ENCODE data around the gene GZF1. TPM values are rescaled to one million over a fixed set of nuclear protein-coding genes. Genes with fewer than 3 reads are reported as not detected.

GZF1 gene
- total RNA-seq, 1 donor from 2014 or later: 12.9 TPM

DNA sequence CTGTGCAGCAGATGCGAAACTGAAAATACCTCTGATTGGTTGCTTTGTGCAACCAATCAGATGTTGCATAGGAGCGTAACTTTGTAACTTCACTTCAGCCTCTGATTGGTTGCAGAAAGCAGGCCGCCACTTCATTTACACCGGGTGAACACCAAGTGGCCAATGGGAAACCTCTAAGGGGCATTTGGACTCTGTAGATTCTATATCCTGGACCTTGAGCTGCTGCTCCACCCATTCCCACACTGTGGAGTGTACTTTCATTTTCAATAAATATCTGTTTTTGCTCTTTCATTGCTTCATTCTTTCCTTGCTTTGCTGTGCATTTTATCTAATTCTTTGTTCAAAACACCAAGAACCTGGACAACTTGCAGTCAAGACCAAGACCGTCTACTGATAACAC, 25.5 kb upstream of the GZF1 start:
- Histone ChIP-seq H3K9me3 (ENCODE audit: low read depth) (no peaks in the 10 kb centered on the region), H3K9ac (no peak overlapping the region), H4K20me1 (ENCODE audit: low read depth) (no peaks in the 10 kb centered on the region), H3K27ac (no peak overlapping the region), H3K36me3 (no peaks in the 10 kb centered on the region), H2AFZ (replicated peaks) (no peak overlapping the region), H3F3A (ENCODE audit: low read depth) (no peaks in the 10 kb centered on the region), H3K4me2 (no peak overlapping the region), H3K4me3 (no peak overlapping the region), H3K4me1 (peaks cover 6% of the 10 kb centered on the region), H3K79me2 (ENCODE audit: low read depth) (no peaks in the 10 kb centered on the region), H3K27me3 (no peaks in the 10 kb centered on the region)
- Mint-ChIP-seq H3K27me3 (ENCODE audit: insufficient read depth, low read depth) (peaks cover 2% of the 10 kb centered on the region), H3K9me3 (no peaks in the 10 kb centered on the region), H3K36me3 (no peaks in the 10 kb centered on the region), H3K27ac (no peak overlapping the region), H3K4me3 (no peak overlapping the region), H3K4me1 (peaks cover 2% of the 10 kb centered on the region)
- no peak for DNase-seq (ENCODE audit: low spot score)
- no peak for TF ChIP-seq EZH2 (IDR thresholded peaks at IDR 0.05)
- TF ChIP-seq EZH2phosphoT487 (IDR thresholded peaks at IDR 0.05): no peak
- TF ChIP-seq, protein P1, sequence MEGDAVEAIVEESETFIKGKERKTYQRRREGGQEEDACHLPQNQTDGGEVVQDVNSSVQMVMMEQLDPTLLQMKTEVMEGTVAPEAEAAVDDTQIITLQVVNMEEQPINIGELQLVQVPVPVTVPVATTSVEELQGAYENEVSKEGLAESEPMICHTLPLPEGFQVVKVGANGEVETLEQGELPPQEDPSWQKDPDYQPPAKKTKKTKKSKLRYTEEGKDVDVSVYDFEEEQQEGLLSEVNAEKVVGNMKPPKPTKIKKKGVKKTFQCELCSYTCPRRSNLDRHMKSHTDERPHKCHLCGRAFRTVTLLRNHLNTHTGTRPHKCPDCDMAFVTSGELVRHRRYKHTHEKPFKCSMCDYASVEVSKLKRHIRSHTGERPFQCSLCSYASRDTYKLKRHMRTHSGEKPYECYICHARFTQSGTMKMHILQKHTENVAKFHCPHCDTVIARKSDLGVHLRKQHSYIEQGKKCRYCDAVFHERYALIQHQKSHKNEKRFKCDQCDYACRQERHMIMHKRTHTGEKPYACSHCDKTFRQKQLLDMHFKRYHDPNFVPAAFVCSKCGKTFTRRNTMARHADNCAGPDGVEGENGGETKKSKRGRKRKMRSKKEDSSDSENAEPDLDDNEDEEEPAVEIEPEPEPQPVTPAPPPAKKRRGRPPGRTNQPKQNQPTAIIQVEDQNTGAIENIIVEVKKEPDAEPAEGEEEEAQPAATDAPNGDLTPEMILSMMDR (IDR thresholded peaks at IDR 0.05): no peak

DNA sequence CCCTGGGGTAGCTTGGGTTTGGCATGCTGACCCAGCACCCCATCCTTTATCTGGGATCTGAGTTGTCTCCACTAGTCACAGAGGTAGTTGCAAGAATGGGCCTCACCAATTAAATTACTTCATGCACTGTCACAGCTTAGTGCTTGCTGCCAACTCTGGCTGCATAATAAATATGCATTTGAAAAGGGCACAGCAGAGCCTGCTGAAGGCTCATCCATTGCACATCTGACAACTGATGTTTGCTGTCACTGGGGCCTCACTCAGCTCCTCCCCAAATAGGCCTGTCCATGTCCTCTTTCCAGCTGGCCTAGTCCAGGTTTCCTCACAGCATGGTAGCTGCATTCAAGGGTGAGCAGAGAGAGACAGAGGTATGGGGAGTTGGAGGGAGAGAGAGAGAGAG, 24.7 kb upstream of the GZF1 start:
- Mint-ChIP-seq H3K27me3 (ENCODE audit: insufficient read depth, low read depth) (peaks cover 2% of the 10 kb centered on the region), H3K4me3 (no peak overlapping the region), H3K36me3 (no peaks in the 10 kb centered on the region), H3K27ac (no peak overlapping the region), H3K9me3 (no peaks in the 10 kb centered on the region), H3K4me1 (peaks cover 2% of the 10 kb centered on the region)
- H3K4me2 ChIP-seq: no peak overlapping the region
- no peak overlapping the region for H2AFZ ChIP-seq (replicated peaks)
- no peaks in the 10 kb centered on the region for H3F3A ChIP-seq (ENCODE audit: low read depth)
- H3K36me3 ChIP-seq: no peaks in the 10 kb centered on the region
- no peaks in the 10 kb centered on the region for H4K20me1 ChIP-seq (ENCODE audit: low read depth)
- DNase-seq (ENCODE audit: low spot score): no peak
- no peaks in the 10 kb centered on the region for H3K9me3 ChIP-seq (ENCODE audit: low read depth)
- H3K27me3 ChIP-seq: no peaks in the 10 kb centered on the region
- H3K4me1 ChIP-seq: no peaks in the 10 kb centered on the region
- no peak overlapping the region for H3K9ac ChIP-seq
- H3K79me2 ChIP-seq (ENCODE audit: low read depth): no peaks in the 10 kb centered on the region
- no peak overlapping the region for H3K4me3 ChIP-seq
- H3K27ac ChIP-seq: no peak overlapping the region
- no peak for TF ChIP-seq EZH2 (IDR thresholded peaks at IDR 0.05)
- TF ChIP-seq EZH2phosphoT487 (IDR thresholded peaks at IDR 0.05): no peak
- TF ChIP-seq, protein P1 (IDR thresholded peaks at IDR 0.05): no peak

DNA sequence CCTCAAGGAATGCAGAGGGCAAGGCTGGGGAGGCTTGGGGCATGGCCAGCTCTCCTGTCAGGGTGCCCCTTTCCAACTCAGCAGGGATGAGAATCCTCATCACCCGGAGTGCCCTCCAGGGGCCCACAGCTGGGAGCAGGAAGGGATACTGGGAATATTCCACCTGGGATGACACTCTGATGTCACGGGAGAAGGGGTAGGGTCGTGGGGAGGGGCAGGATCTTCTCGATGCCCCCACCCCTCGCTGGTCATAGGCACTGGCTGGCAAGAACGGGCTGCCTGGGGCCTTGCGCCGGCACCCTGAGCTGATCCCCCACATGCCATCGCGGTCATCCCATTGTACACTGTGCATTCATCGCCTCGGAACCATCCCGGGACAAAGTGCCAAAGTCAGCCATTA, 22.0 kb upstream of the GZF1 start:
- no peak overlapping the region for H3K27ac Mint-ChIP-seq
- peaks cover 2% of the 10 kb centered on the region for H3K27me3 Mint-ChIP-seq (ENCODE audit: insufficient read depth, low read depth)
- H3K36me3 Mint-ChIP-seq: no peaks in the 10 kb centered on the region
- peaks cover 2% of the 10 kb centered on the region for H3K4me1 Mint-ChIP-seq
- TF ChIP-seq EZH2phosphoT487 (IDR thresholded peaks at IDR 0.05) (no peak), EZH2 (IDR thresholded peaks at IDR 0.05) (no peak)
- TF ChIP-seq, protein P1 (IDR thresholded peaks at IDR 0.05): no peak
- no peak for DNase-seq (ENCODE audit: low spot score)
- no peaks in the 10 kb centered on the region for H3K9me3 Mint-ChIP-seq
- Histone ChIP-seq H3K4me3 (no peak overlapping the region), H4K20me1 (ENCODE audit: low read depth) (no peaks in the 10 kb centered on the region), H3K4me1 (no peaks in the 10 kb centered on the region), H2AFZ (replicated peaks) (no peak overlapping the region), H3K9ac (no peak overlapping the region), H3F3A (ENCODE audit: low read depth) (no peaks in the 10 kb centered on the region), H3K9me3 (ENCODE audit: low read depth) (no peaks in the 10 kb centered on the region), H3K27ac (no peak overlapping the region), H3K79me2 (ENCODE audit: low read depth) (no peaks in the 10 kb centered on the region), H3K27me3 (no peaks in the 10 kb centered on the region), H3K4me2 (no peak overlapping the region), H3K36me3 (no peaks in the 10 kb centered on the region)
- no peak overlapping the region for H3K4me3 Mint-ChIP-seq

Data from neural progenitor cell (in vitro differentiated cells).